ENCODE data around the gene ZNF107.
"Not testable (repeated sequence)": the region's sequence is repeated elsewhere in the genome, so short reads cannot be mapped to it uniquely, and the experiment has no call there.

ZNF107 gene

DNA sequence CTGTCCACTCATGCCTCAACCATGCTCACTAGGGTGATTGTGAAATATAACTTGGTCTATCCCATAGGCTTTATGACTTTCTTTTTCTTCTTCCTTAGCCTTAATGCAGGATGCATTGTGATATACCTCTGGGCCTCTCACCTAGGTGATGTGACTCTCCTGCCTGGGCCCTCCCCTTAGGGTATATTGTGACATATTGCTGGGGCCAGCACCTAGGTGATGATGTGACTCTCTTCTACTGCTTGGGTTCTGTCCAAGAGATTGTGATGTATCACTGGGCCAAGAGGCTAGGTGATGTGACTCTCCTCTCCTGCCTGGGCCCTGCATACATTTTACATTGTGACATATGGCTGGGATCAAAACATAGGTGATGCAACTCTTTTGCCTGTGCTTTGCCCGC lies 14.7 kb upstream of the ZNF107 start:
- no peak for DNase-seq

DNA sequence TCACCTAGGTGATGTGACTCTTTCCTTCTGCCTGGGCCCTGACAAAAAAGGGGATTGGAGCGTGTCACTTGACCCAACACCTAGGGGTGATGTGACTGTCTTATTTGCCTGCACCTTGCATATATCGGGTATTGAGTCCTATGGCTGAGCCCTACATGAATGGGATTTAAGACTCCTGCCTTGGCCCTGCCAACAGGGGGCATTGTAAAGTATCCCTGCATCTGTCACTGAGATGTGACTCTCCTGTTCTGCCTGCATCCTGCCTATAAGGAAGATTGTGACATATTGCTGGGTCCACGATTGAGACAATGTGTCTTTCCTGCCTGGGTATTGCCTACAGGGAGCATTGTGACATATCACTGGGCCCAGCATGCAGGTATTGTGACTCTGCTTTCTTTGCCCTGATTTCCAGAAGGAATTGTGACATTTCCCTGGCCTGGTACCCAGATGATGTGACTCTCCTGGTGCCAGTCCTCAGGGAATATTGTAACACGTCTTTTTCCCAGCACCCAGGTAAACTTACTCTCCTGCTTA lies 14.2 kb upstream of the ZNF107 start:
- no peak for DNase-seq

DNA sequence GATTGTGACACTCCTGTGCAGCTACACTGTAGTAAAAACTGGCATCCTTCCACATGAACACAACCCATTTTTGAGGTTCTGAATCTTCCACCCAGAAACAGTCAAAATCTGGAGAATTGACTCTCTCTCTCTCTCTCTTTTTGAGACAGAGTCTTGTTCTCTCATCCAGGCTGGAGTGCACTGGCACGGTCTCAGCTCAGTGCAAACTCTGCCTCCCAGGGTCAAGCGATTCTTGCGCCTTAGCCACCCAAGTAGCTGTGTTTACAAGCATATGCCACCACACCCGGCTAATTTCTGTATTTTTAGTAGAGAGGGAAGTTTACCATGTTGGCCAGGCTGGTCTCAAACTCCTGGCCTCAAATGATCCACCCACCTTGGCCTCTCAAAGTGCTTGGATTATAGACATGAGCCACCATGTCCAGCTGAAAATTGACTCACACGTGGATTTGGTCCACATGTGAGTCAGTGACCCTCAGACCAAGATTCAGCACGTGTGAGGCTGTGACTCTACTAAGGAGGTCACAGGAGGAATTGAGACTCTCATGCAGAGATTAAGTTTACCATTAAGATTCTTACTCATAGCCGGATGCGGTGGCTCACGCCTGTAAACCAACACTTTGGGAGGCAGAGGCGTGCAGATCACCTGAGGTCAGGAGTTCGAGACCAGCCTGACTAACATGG lies 12.1 kb upstream of the ZNF107 start:
- DNase-seq = no peak

DNA sequence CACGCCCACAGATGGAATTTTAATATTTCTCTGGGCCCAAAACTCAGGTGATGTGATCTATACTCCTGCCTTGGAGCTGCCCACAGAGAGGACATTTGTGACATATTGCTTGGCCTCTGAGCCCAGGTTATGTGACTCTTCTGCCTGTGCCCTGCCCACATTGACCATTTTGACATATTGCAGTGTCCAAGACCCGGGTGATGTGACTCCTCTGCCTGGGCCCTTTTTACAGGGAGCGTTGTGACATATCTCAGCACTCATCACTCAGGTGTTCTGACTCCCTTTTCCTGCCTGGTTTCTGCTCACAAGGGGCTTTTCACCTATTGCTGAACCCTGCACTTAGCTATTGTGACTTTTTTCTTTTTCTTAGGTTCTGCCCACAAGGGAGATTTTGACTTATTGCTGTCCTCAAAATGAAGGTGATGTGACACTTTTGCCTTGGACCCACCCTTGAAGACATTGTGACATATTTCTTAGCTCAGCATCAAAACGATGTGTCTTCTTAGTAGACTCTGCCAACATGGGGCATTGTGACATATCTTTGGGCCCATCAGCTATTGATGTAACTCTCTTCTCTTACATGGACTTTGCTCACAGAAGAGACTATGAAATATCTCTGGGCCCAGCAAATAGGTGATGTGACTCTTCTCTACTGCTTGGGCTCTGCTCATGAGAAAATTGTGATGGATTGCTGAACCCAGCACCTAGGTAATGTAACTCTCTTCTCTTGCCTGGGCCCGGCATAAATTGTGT lies 11.0 kb upstream of the ZNF107 start:
- no peak for DNase-seq

DNA sequence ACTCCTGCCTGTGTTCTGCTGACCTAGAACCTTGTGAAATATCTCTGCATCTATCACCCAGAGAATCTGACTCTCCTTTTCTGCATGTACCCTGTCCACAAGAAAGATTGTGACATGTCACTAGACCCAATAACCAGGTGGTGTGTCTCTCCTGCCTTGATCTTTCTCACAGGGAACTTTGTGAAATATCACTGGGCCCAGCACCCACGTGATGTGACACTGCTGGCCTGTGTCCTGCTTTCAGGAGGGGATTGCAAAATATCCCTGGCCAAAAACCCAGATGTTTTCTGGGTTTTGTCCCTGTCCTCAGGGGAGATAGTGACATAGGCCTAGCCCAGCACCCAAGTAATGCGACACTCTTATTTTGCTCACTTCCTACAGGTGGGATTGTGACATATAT lies 10.1 kb upstream of the ZNF107 start:
- no peak for DNase-seq

DNA sequence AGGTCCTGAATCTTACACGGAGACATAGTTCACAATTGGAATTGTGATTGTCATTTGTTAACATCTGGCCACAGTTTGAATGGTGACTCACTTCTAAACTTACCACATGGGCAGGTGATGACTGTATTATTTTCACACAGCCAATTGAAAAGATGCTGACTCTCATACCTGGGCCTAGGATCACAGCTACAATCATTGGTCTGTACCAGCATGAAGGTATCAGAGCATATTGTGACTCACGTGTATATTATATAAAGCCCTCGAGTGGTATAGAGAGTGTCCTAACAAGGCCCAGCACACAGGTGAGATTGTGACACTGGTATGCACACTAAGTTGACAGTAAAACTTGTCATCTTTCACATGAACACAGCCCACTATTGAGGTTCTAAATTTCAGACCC lies 9.4 kb upstream of the ZNF107 start:
- DNase-seq = no peak

DNA sequence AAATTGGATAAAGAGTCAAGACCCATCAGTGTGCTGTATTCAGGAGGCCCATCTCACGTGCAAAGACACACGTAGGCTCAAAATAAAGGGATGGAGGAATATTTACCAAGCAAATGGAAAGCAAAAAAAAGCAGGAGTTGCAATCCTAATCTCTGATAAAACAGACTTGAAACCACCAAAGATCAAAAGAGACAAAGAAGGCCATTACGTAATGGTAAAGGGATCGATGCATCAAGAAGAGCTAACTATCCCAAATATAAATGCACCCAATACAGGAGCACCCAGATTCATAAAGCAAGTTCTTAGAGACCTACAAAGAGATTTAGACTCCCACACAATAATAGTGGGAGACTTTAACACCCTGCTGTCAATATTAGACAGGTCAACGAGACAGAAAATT lies 3.8 kb upstream of the ZNF107 start:
- DNase-seq = not testable (repeated sequence)

DNA sequence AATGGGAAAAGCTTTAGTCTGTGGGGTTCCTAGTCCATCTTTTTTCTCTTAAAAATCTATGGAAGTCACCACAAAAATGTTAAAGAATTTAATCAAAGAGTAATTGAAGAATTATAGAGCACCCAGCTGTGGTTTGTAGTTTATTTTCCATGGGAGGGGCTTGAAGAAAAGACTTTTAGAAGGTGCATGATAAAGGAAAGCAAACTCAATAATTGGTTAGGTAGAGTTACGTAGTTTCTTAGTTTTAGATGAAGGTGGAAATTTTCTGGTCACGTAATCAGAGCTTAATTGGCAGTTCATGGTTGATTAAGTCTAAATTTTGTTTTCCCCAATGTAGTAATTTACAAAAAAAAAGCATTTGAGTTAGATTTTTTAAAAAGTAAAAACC lies 724 bp downstream of the ZNF107 start:
- DNase-seq = no peak

DNA sequence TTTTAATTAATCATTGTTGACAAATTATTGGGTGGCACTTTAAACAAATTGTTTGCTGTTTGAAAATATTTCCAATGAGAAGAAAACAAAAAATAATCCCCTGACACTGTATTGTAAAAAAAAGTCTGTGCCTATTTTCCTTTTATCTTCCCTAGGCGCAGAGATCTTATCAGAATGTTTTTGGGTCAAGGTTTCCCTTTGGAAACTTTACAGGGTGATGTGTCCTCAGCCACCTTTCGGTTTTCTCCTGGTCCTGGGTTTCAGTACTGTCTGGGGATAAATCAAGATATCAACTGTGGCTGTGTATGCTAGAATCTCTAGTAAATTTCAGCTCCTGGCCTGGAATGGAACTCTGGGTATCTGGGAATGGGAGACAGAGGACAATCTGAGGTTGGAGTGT lies 1.4 kb downstream of the ZNF107 start:
- DNase-seq = no peak

DNA sequence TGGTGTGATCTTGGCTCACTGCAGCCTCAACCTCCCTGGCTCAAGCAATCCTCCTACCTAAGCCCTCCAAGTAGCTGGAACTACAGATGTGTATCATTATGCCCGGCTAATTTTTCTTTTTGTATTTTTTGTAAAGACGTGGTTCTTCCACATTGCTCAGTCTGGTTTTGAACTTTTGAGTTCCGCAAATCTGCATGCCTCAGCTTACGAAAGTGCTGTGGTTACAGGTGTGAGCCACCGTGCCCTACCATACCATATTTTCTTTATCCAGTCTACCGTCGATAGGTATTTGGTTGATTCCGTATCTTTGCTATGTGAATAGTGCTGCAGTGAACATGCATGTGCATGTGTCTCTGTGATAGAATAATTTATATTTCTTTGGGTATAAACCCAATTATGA lies 6.5 kb downstream of the ZNF107 start:
- no peak for DNase-seq

DNA sequence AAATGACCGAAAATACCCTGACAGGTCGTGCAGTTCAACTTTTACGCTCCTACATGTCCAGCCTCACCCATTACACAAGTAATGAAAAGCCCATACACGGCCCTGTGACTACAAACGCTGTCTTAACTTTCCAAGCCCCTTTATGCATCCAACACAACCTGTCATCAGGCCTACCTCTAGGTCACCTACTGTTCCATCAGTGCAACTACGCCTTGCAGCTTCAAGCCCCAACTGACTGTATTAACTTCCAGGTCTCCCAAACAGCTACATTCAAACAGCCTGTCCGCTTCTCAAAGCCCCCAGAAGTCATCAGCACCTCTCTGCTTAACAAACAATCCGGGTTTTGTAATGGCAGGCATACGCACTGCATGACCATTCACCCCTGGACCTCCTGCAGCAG lies 19.2 kb downstream of the ZNF107 start:
- no peak for DNase-seq

DNA sequence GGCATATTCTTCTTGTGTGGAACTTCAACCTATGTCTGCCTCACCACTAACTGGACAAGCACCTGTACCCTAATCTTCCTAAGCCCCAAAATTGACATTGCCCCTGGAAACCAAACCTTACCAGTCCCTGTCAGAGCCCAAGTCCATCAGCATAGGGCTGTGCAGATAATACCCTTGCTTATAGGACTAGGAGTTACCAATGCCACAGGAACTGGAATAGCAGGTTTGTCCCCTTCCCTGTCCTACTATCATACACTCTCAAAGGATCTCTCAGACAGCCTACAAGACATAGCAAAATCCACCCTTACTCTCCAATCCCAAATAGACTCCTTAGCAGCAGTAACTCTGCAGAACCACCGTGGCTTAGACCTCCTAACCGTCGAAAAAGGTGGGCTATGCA lies 19.8 kb downstream of the ZNF107 start:
- DNase-seq = no peak

DNA sequence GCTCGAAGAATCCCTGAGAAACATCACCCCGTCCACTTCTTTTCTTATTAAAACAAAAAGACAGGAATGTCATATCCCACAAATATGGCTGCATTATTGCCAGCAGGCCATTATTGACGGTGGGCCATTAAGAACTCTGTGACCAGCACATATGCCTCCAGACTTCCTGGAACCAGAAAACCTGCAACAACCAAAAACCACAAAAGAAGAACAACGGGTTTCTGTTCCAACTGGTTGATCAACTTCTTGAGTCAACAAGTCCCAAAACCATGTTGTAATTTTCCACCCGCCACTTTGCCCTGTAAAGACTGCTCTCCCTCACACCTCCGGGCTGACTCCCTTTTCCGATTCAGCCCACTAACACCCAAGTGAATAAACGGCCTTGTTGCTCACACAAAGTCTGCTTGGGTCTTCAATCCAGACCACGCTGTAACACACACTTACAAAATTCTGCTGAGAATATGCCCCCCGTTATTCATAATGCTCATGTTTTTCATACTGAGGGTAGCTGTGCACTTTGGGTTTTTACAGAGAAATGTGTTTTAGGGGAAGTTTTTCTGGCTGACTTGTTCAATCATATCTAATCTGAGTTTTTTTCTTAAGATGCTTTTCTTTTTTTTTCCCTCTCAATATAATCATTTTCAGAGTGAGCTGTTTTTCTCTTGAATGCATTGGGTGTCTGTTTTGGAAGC lies 20.7 kb downstream of the ZNF107 start:
- DNase-seq = no peak

DNA sequence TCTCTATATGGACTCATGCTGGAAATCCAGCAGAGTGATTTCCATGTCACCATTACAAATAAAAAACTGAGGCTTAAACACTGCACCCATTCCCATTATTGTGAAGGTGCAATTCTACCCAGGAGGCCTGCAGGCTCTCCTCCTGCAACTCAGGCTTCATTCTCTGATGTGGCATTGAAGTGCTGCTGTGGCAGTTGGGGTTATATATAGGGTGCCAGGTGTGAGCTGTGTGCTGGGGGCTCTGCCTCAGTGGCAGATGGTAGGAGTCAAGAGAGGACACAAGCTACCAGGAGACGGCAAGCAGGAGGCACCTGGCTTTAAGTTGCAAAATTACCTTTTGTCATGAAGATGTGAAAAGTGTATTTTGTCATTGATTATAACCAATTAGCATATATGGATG lies 21.3 kb downstream of the ZNF107 start:
- DNase-seq = no peak

DNA sequence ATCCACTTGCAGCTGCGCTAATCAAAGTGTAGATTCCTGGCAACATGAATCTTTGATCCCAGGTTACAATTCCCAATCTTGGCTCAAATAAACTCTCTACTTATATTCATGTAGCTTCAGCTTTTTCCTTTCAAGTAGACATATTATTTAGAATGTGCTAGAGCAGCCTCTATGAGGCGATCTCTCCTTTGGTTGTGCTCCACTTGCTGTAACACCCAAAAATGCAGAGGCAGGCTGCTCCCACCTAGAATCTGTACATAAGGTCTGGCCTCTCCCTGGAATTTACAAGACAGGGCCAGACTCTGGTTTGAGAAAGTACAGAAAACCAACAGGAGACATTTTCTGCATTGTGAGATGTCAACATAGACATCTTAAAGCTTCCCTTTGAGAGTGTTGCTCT lies 23.1 kb downstream of the ZNF107 start:
- DNase-seq = no peak

DNA sequence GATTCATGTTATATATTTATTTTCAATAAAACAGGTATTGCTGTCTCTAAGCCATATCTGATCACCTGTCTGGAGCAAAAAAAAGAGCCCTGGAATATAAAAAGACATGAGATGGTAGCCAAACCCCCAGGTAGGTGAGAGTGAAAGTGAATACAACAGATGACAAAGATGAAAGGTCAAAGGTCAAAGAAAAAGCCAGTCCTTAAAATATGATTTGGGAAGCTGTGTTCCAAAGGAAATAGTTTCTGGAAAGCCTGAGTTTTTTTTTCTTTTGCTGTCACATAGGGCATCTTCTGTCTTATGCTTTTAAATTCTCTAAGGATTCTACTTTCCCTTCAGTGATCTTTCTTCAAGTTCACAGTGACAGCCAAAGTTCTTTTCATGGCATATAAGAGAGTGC lies 25.9 kb downstream of the ZNF107 start:
- no peak for DNase-seq

DNA sequence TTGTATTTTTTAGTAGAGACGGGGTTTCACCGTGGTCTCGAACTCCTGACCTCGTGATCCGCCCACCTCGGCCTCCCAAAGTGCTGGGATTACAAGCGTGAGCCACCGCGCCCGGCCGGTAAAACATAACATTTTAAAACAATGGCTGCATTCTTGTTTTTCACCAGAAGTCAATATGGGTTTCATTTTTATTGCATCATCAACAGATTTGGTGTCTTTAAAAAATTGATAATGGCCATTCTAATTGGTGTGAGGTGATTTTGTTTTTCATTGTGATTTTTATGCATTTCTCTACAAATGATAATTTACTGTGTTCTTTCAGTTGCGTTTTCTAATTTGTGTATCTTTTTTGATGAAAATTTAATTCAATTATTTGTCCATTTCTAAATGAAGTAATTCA lies 31.9 kb downstream of the ZNF107 start:
- not testable (repeated sequence) for DNase-seq

DNA sequence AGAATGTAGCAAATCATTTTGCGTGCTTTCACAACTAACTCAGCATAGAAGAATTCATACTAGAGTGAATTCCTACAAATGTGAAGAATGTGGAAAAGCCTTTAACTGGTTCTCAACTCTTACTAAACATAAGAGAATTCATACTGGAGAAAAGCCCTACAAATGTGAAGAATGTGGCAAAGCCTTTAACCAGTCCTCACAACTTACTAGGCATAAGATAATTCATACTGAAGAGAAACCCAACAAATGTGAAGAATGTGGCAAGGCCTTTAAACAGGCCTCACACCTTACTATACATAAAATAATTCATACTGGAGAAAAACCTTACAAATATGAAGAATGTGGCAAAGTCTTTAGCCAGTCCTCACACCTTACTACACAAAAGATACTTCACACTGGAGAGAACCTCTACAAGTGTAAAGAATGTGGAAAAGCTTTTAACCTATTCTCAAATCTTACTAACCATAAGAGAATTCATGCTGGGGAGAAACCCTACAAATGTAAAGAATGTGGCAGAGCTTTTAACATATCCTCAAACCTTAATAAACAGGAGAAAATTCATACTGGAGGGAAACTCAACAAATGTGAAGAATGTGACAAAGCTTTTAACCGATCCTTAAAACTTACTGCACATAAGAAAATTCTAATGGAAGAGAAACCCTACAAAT lies 40.8 kb downstream of the ZNF107 start:
- no peak for DNase-seq

DNA sequence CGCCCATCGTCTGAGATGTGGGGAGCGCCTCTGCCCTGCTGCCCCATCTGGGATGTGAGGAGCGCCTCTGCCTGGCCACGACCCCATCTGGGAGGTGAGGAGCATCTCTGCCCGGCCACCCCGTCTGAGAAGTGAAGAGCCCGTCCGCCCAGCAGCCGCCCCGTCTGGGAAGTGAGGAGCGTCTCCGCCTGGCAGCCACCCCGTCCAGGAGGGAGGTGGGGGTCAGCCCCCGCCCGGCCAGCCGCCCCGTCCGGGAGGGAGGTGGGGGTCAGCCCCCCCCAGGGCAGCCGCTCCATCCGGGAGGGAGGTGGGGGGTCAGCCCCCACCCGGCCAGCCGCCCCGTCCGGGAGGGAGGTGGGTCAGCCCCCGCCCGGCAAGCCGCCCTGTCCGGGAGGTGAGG lies 52.0 kb downstream of the ZNF107 start:
- not testable (repeated sequence) for DNase-seq

DNA sequence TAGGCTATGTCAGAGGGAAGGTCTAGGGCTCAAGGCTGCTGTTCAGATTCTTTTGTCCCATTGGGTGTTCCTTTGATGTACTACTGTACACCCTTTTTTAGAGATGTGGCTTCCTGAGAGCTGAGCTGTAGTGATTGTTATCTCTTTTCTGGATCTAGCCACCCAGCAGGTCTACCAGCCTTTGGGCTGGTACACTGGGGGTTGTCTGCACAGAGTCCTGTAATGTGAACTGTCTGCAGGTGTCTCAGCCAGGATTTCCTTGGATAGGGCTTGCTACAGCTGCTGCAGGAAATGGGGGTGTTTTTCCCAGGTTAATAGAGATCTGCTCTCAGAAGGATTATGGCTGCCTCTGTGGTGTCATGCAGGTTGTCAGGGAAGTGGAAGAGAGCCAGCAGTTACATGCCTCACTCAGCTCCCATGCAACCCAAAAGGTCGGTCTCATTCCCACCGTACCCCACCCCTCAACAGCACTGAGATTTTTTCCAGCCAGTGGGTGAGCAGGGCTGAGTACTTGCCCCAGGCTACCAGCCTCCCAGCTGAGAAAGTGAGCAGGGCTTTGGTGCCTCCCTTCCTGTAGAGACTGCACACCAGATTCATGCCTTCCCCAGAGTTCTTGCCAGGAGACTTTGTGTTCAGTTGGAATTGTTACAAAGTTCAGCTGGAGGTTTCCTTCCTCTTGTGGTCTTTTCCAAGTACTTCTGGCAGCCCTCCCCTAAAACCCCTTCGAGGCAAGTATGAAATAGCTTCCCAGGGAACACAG lies 63.3 kb downstream of the ZNF107 start:
- DNase-seq = no peak

DNA sequence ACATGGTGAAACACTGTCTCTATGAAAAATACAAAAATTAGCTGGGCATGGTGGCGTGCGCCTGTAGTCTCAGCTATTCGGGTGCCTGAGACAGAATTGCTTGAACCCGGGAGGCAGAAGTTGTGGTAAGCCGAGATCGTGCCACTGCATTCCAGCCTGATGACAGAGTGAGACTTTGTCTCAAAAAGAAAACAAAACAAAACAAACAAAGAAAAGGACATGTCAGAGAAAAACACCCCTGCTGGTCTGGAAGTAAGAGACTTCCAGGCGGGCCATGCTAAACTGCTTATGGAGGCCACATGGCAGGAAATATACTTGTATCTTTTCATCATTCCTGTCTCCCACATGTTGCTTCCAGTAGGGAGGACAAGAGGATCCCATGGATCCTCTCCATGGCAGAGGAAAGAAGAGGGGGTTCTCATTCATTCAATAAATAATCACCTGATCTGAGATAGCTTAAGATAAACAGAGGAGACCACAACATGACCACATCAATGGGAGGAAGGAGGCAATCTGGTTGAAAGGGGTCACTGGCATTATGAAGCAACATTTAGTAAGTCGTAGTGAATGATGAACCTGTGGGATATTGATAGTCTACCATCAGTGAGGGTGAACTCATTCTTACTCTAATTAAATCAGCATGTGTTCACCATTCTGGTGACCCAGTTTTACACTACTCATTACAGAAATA lies 67.8 kb downstream of the ZNF107 start:
- no peak for DNase-seq

DNA sequence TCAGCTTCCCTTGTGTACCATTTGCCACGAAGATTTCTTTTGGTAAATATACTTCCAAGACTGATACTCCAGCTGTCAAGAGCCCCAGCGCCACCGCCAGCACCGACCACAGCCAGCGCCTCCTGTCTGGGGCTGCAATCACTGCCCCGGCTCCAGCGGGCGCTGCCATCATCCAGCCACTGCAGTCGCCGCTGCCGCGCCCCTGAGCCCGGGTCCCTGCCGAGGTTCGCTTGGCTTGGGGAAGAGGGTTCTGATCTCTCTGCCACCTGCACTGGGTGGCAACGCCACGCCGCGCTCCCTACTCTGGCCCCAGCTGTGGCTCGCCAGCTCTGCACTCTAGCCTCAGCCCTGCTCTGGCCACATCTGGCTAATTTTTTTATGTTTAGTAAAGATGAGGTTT lies 70.6 kb downstream of the ZNF107 start:
- DNase-seq = no peak
